Thoracic aorta (tissue), 2 donors: ENCODE measurements around the gene CCDC88C. TPM values are rescaled to one million over a fixed set of nuclear protein-coding genes. Genes with fewer than 3 reads are reported as not detected.
"Not testable (repeated sequence)": the region's sequence is repeated elsewhere in the genome, so short reads cannot be mapped to it uniquely, and the experiment has no call there.

Source experiments
- ATAC-seq: fragments of 150-250 bp; one replicate; pipeline ENCODE4 v1.8.0; 2017; ENCODE audit warnings: low read depth; ENCODE audit not compliant: insufficient number of reproducible peaks, low FRiP score
- DNase-seq: peaks from one replicate; pipeline ENCODE4 v3.0.0-alpha.2; 2020; ENCODE audit warnings: low spot score
- H3K27ac ChIP-seq, 2 donors: fragments of 200-600 bp; sonication (generic); 1 replicate in 1 of 2; 2 replicates in 1 of 2; pipeline ENCODE4 v1.5.1; 2016; ENCODE audit warnings: mild to moderate bottlenecking in 2 of 2, moderate library complexity in 2 of 2
- H3K27me3 ChIP-seq: fragments of 200-600 bp; sonication (generic); replicated peaks from 2 replicates; pipeline ENCODE4 v1.6.0; 2016; ENCODE audit warnings: mild to moderate bottlenecking; ENCODE audit not compliant: insufficient read depth
- H3K36me3 ChIP-seq: fragments of 200-600 bp; sonication (generic); one replicate; pipeline ENCODE4 v1.5.1; 2016
- H3K4me1 ChIP-seq, 2 donors: fragments of 200-600 bp; sonication (generic); 1 replicate in 1 of 2; 2 replicates in 1 of 2; pipeline versions ENCODE4 v1.5.1 to v1.6.0; 2016; ENCODE audit warnings: low read depth in 2 of 2, mild to moderate bottlenecking in 1 of 2; ENCODE audit not compliant: control insufficient read depth in 1 of 2
- H3K4me3 ChIP-seq: fragments of 200-600 bp; sonication (generic); 2 replicates; pipeline ENCODE4 v1.5.1; 2016; ENCODE audit warnings: mild to moderate bottlenecking
- H3K9me3 ChIP-seq: fragments of 200-600 bp; sonication (generic); 2 replicates; pipeline ENCODE4 v1.5.1; 2016
- CTCF ChIP-seq: fragments of 200-600 bp; sonication (generic); IDR thresholded peaks from one replicate; pipeline ENCODE4 v1.5.1; 2019; ENCODE audit warnings: antibody characterized with exemption
- total RNA-seq, 2 donors: library from RNA; depleted of rRNA; stranded (reverse); fragments of >200 nt; gene quantifications; one replicate each; pipeline versions ENCODE4 v1.1.0 to v1.2.3, GENCODE V29; 2016

CCDC88C gene
- total RNA-seq, 2 donors from 2014 or later, result 3.7 to 11.5 TPM

GRCh38 chr14:91439345-91439744 is 21.7 kb upstream of the CCDC88C start:
- no peak overlapping the region for H3K4me3 ChIP-seq
- H3K36me3 ChIP-seq, result no peaks in the 10 kb centered on the region
- TF ChIP-seq CTCF, result no peak
- DNase-seq (no peak), ATAC-seq (no peak)
- no peaks in the 10 kb centered on the region for H3K4me1 ChIP-seq
- no peaks in the 10 kb centered on the region for H3K27me3 ChIP-seq
- no peak overlapping the region for H3K27ac ChIP-seq
- H3K9me3 ChIP-seq, result no peaks in the 10 kb centered on the region

- Histone ChIP-seq H3K27me3 (no peaks in the 10 kb centered on the region), H3K36me3 (no peaks in the 10 kb centered on the region), H3K4me1 (no peaks in the 10 kb centered on the region), H3K4me3 (no peak overlapping the region), H3K9me3 (no peaks in the 10 kb centered on the region), H3K27ac (no peak overlapping the region)
- DNase-seq, result no peak
- TF ChIP-seq CTCF, result no peak
- ATAC-seq, result no peak
Measured at GRCh38 chr14:91438845-91439244, 21.2 kb upstream of the CCDC88C start.

- not testable (repeated sequence) for H3K27me3 ChIP-seq, DNase-seq, H3K9me3 ChIP-seq, H3K4me1 ChIP-seq, H3K27ac ChIP-seq, H3K36me3 ChIP-seq, ATAC-seq, H3K4me3 ChIP-seq
Measured at GRCh38 chr14:91436266-91436665, 18.6 kb upstream of the CCDC88C start.

GRCh38 chr14:91429385-91429784 is 11.8 kb upstream of the CCDC88C start:
- DNase-seq (no peak), ATAC-seq (no peak)
- Histone ChIP-seq H3K36me3 (no peaks in the 10 kb centered on the region), H3K4me1 (no peaks in the 10 kb centered on the region), H3K27ac (no peak overlapping the region), H3K9me3 (no peaks in the 10 kb centered on the region), H3K27me3 (no peaks in the 10 kb centered on the region), H3K4me3 (no peak overlapping the region)
- TF ChIP-seq CTCF, result no peak

- not testable (repeated sequence) for DNase-seq, ATAC-seq, H3K9me3 ChIP-seq, H3K4me1 ChIP-seq, H3K4me3 ChIP-seq, H3K36me3 ChIP-seq, H3K27ac ChIP-seq, H3K27me3 ChIP-seq
Measured at GRCh38 chr14:91428931-91429330, 11.3 kb upstream of the CCDC88C start.

GRCh38 chr14:91425531-91425944 is 7.9 kb upstream of the CCDC88C start:
- not testable (repeated sequence) for H3K27ac ChIP-seq, DNase-seq, H3K27me3 ChIP-seq, H3K36me3 ChIP-seq, H3K9me3 ChIP-seq, ATAC-seq, H3K4me3 ChIP-seq, H3K4me1 ChIP-seq

- Histone ChIP-seq H3K36me3 (no peaks in the 10 kb centered on the region), H3K27ac (no peak overlapping the region), H3K9me3 (no peaks in the 10 kb centered on the region), H3K4me1 (no peaks in the 10 kb centered on the region), H3K4me3 (no peak overlapping the region), H3K27me3 (no peaks in the 10 kb centered on the region)
- no peak for TF ChIP-seq CTCF
- no peak for DNase-seq
- ATAC-seq, result no peak
Measured at GRCh38 chr14:91424813-91425530, 7.4 kb upstream of the CCDC88C start.
